C4-2B (cell line): Measurements from ENCODE around the gene VTI1A.

Experiments used
- H3K27ac ChIP-seq: fragments of 450-650 bp; 2 replicates; pipeline ENCODE4 v1.5.1; 2017
- ZFX ChIP-seq: fragments of 450-650 bp; IDR thresholded peaks from 2 replicates; pipeline ENCODE4 v1.6.1; 2017
- TF ChIP-seq, protein P1 (sequence below): fragments of 450-650 bp; conservative IDR thresholded peaks from 2 replicates; pipeline ENCODE4 v1.5.1; 2017; ENCODE audit warnings: mild to moderate bottlenecking

VTI1A gene

DNA sequence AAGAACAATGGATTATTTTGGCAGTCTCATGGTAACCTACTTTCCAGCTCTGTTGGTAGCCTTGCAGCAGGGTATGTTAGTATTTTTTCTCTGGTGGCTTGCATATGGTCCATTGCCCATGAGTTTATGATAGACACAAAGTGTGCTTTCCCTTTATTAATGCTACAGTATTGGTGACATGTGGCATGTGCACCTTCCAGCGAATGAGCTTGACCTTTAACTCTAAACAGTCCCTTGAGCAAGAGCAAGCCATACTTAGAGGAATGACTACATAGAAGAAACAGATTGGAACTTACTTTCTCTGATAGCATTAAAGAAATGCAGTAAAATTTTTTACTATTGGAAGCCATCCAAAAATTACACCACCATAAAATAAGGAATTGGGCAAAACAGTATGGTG, 73.9 kb downstream of the VTI1A start:
- H3K27ac ChIP-seq, result no peak overlapping the region
- TF ChIP-seq ZFX, result no peak
- TF ChIP-seq, protein P1, sequence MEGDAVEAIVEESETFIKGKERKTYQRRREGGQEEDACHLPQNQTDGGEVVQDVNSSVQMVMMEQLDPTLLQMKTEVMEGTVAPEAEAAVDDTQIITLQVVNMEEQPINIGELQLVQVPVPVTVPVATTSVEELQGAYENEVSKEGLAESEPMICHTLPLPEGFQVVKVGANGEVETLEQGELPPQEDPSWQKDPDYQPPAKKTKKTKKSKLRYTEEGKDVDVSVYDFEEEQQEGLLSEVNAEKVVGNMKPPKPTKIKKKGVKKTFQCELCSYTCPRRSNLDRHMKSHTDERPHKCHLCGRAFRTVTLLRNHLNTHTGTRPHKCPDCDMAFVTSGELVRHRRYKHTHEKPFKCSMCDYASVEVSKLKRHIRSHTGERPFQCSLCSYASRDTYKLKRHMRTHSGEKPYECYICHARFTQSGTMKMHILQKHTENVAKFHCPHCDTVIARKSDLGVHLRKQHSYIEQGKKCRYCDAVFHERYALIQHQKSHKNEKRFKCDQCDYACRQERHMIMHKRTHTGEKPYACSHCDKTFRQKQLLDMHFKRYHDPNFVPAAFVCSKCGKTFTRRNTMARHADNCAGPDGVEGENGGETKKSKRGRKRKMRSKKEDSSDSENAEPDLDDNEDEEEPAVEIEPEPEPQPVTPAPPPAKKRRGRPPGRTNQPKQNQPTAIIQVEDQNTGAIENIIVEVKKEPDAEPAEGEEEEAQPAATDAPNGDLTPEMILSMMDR, result no peak

DNA sequence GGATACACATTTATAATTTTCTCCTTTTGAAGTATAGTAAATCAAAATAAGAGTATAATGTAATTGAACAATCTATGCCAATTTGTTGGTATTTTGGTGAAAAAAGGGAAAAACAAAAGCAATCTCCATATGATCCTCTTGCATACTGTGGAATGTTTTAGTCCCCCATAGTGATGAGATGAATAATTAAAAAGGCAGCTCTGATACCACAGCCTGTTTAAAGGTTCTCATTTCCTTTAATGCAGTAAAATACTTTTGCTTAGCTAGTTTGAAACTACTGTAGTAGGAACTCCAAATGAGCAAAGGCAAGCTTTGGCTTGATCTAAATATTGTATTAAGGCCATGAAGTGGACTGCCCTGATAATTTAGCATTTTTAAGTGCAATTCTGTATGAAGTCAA, 77.6 kb downstream of the VTI1A start:
- H3K27ac ChIP-seq, result no peak overlapping the region
- TF ChIP-seq ZFX, result no peak
- TF ChIP-seq, protein P1, result no peak

DNA sequence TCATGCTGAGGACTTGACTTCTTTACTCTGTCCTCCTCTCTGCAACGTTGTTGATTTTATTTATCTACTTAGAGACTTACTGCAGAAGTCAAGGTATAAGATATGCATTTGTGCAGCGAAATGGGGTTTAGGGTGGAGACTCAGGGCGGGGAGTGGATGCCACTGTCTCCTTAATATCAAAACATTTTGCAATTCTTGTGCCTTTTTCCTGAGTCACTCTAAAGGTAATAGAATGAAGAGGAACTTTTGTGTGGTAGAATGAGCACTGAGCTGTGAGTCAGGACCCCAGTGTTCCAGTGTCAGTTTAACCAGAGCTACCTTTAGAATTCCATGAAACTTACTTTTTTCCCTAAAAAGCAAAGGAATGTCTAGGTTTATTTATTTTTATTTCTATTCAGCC, 78.2 kb downstream of the VTI1A start:
- TF ChIP-seq, protein P1, result no peak
- no peak for TF ChIP-seq ZFX
- H3K27ac ChIP-seq, result no peak overlapping the region

DNA sequence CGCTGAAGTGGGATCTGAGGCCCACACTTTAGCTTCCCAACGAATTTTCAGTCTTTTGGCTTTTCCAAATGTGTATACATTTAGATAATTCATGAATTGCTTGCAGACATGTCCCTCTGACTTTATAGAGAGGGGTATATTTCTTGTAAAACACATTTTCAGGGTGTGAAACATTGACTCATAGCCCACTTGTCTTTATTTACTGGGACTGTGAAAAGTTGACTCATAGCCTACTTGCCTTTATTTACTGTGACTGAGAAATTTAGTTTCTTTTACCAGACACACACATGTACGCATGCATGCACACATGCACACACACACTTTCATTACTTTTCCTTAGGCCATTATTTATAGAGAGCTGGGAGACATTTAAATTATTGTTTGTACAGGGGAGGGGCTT, 79.1 kb downstream of the VTI1A start:
- TF ChIP-seq ZFX, result no peak
- TF ChIP-seq, protein P1, result no peak
- H3K27ac ChIP-seq, result no peak overlapping the region

DNA sequence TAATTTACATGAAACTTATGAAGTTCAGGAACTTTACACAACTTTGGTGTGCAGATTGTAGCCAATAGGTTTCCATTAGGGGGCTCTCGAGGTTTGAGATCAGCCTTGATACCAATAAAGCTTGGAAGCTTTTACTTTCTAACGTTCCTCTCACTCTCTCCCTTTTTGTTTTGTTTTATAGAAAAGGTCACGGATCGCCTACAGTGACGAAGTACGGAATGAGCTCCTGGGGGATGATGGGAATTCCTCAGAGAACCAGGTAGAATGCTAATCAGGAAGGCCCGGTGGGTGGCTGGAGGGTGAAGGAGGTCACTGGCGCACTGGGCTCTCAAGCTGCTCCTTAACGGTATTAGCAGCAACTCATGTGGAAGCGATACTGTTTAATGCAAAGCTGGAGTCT, 79.9 kb downstream of the VTI1A start:
- no peak for TF ChIP-seq ZFX
- H3K27ac ChIP-seq, result no peak overlapping the region

DNA sequence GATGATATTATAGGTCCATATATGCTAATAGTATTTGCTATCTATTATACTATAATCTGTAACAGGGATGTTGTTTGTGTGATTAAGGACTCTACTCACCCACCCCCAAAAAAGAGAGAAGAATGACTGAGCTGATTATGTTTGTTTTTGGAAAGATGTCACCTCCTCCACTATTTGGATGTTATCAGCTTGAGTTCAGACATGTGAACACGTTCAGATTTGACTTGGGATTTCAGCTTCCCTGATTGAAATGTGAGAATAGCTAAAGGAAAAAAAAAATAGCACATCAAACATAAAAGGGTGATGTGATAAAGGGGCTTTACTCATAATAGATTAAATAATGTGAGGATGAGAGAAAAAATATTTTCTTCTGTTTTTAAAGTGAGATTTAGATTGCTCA, 81.2 kb downstream of the VTI1A start:
- no peak overlapping the region for H3K27ac ChIP-seq

DNA sequence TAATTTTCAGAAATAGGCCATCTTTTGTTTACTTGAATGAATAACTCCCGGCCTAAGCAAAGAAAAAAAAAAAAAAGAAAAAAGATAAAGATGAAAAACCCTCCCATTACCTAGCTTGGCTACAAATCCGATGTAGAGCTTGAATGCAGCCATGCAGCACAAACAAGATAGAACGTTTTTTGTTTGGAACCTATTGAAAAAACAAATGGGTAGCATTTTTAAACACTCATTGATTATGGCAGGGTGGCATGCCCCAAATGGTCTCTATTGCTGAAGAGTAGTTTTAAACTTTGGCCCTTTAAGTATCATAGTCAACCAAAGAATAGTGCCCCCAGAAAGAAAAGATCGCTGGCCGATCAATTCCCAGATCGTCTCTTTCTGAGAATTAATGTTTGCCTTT, 84.4 kb downstream of the VTI1A start:
- H3K27ac ChIP-seq, result no peak overlapping the region
- no peak for TF ChIP-seq ZFX
- TF ChIP-seq, protein P1, result no peak

More for the DNA sequence above, 81.2 kb downstream of the VTI1A start:
- TF ChIP-seq ZFX, result no peak
- TF ChIP-seq, protein P1, result no peak

DNA sequence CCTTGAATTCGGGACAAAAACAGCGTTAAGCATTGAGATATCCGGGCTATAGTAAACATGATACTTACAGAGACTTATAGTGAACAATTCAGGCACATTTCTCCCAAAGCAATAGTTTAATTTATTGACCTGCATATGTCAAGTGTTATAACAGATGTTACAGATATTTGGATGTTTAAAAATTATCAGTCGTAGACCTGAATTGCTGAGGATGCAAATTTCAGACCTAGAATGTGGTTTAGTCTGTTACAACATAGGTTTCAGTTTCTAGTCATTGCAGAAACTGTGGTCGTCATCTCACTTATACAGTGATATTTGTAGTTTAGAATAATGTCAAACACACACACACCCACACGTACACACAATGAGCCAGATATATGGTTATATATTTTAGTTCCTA, 85.2 kb downstream of the VTI1A start:
- H3K27ac ChIP-seq, result no peak overlapping the region
- TF ChIP-seq, protein P1, result no peak
- TF ChIP-seq ZFX, result no peak
